ENCODE results near the gene NKAIN1.

GRCh38 chr1:31207046-31207445 is 32.6 kb downstream of the NKAIN1 start:
- TF ChIP-seq POLR2A (IDR thresholded peaks at IDR 0.05) (no peak), CTCF (IDR thresholded peaks at IDR 0.05) (no peak)
